Activated CD4-positive, alpha-beta T cell treated with anti-CD3 and anti-CD28 coated beads, Interleukin-2, amount 50 U/mL, for 16 hours (primary cell): ENCODE measurements around the gene MYO5B.

Experiments used
- DNase-seq: peaks from one replicate; pipeline ENCODE4 v3.0.0-alpha.2; 2020

MYO5B gene

GRCh38 chr18:50143294-50143693 lies 51.7 kb downstream of the MYO5B start:
- no peak for DNase-seq

GRCh38 chr18:50142441-50143120 lies 52.4 kb downstream of the MYO5B start:
- no peak for DNase-seq

- DNase-seq, result no peak
Measured at GRCh38 chr18:50138181-50139064, 56.5 kb downstream of the MYO5B start.

- DNase-seq, result no peak
Measured at GRCh38 chr18:50135903-50136302, 59.0 kb downstream of the MYO5B start.

GRCh38 chr18:50133526-50133925 lies 61.4 kb downstream of the MYO5B start:
- no peak for DNase-seq

GRCh38 chr18:50131591-50131990 lies 63.4 kb downstream of the MYO5B start:
- no peak for DNase-seq

GRCh38 chr18:50128506-50129271 lies 66.3 kb downstream of the MYO5B start:
- no peak for DNase-seq

GRCh38 chr18:50127516-50128210 lies 67.3 kb downstream of the MYO5B start:
- DNase-seq, result no peak

- no peak for DNase-seq
Measured at GRCh38 chr18:50126471-50126870, 68.5 kb downstream of the MYO5B start.

- no peak for DNase-seq
Measured at GRCh38 chr18:50125456-50125855, 69.5 kb downstream of the MYO5B start.

GRCh38 chr18:50119296-50119695 lies 75.7 kb downstream of the MYO5B start:
- DNase-seq, result no peak

- no peak for DNase-seq
Measured at GRCh38 chr18:50117863-50118262, 77.1 kb downstream of the MYO5B start.

- no peak for DNase-seq
Measured at GRCh38 chr18:50115095-50115494, 79.9 kb downstream of the MYO5B start.

GRCh38 chr18:50114448-50114847 lies 80.5 kb downstream of the MYO5B start:
- DNase-seq, result no peak

- DNase-seq, result no peak
Measured at GRCh38 chr18:50113726-50114125, 81.2 kb downstream of the MYO5B start.

GRCh38 chr18:50111398-50111797 lies 83.5 kb downstream of the MYO5B start:
- no peak for DNase-seq

- no peak for DNase-seq
Measured at GRCh38 chr18:50107468-50107977, 87.4 kb downstream of the MYO5B start.

- no peak for DNase-seq
Measured at GRCh38 chr18:50105027-50105426, 89.9 kb downstream of the MYO5B start.

- DNase-seq, result no peak
Measured at GRCh38 chr18:50104421-50104820, 90.5 kb downstream of the MYO5B start.

GRCh38 chr18:50099725-50100407 lies 95.1 kb downstream of the MYO5B start:
- peak; percentile 52 for DNase-seq

GRCh38 chr18:50097702-50098101 lies 97.2 kb downstream of the MYO5B start:
- peak; percentile 22 for DNase-seq
